Measurements from ENCODE around the gene VTI1A. TPM values are rescaled to one million over a fixed set of nuclear protein-coding genes. Genes with fewer than 3 reads are reported as not detected.

VTI1A gene
- total and polyA plus RNA-seq, 2 of the 8 experiments (the other 6 are each of a cell fraction or from before 2014, with no cell fraction given) = 6.0 to 20.0 TPM

GRCh38 chr10:112515852-112516251, 68.8 kb downstream of the VTI1A start (continued):
- TF ChIP-seq, protein P1, sequence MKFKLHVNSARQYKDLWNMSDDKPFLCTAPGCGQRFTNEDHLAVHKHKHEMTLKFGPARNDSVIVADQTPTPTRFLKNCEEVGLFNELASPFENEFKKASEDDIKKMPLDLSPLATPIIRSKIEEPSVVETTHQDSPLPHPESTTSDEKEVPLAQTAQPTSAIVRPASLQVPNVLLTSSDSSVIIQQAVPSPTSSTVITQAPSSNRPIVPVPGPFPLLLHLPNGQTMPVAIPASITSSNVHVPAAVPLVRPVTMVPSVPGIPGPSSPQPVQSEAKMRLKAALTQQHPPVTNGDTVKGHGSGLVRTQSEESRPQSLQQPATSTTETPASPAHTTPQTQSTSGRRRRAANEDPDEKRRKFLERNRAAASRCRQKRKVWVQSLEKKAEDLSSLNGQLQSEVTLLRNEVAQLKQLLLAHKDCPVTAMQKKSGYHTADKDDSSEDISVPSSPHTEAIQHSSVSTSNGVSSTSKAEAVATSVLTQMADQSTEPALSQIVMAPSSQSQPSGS (IDR thresholded peaks at IDR 0.05; ENCODE audit: low read length) = no peak
- TF ChIP-seq MAX (IDR thresholded peaks at IDR 0.05) (no peak), POU5F1 (IDR thresholded peaks at IDR 0.05; ENCODE audit: low read depth, low read length) (no peak), POLR2A (IDR thresholded peaks at IDR 0.05; ENCODE audit: control extremely low read depth in 1 of 2, low read depth in 2 of 2, low read length in 2 of 2) (no peak), PHF8 (conservative IDR thresholded peaks at IDR 0.05; ENCODE audit: low read depth, low read length) (no peak), SIN3A (conservative IDR thresholded peaks at IDR 0.05 in 1 of 2, IDR thresholded peaks at IDR 0.05 in 1 of 2; ENCODE audit: low read depth in 1 of 2, low read length in 2 of 2) (no peak)
- TF ChIP-seq, protein P2, sequence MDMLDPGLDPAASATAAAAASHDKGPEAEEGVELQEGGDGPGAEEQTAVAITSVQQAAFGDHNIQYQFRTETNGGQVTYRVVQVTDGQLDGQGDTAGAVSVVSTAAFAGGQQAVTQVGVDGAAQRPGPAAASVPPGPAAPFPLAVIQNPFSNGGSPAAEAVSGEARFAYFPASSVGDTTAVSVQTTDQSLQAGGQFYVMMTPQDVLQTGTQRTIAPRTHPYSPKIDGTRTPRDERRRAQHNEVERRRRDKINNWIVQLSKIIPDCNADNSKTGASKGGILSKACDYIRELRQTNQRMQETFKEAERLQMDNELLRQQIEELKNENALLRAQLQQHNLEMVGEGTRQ (IDR thresholded peaks at IDR 0.05; ENCODE audit: low read length) = no peak
- TF ChIP-seq, protein P3, sequence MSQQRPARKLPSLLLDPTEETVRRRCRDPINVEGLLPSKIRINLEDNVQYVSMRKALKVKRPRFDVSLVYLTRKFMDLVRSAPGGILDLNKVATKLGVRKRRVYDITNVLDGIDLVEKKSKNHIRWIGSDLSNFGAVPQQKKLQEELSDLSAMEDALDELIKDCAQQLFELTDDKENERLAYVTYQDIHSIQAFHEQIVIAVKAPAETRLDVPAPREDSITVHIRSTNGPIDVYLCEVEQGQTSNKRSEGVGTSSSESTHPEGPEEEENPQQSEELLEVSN (IDR thresholded peaks at IDR 0.05) = no peak
